HepG2 (cell line): Measurements from ENCODE around the gene ANKAR. TPM values are rescaled to one million over a fixed set of nuclear protein-coding genes. Genes with fewer than 3 reads are reported as not detected.

Source experiments
- HNRNPL ChIP-seq: fragments of 200-400 bp; formaldehyde crosslinking; IDR thresholded peaks from 2 replicates; pipeline ENCODE4 v1.6.1; 2017; ENCODE audit warnings: mild to moderate bottlenecking, low read depth, low read length
- KLF11 ChIP-seq: IDR thresholded peaks from 2 replicates; pipeline ENCODE4 v1.6.1; 2016; ENCODE audit warnings: missing compliant biosample characterization
- KLF15 ChIP-seq: sonication (generic); formaldehyde crosslinking; IDR thresholded peaks from 2 replicates; pipeline ENCODE4 v1.8.1; 2023; ENCODE audit warnings: borderline replicate concordance, mild to moderate bottlenecking, inconsistent platforms, missing genetic modification reagents, mixed read lengths
- MXI1 ChIP-seq: IDR thresholded peaks from 3 replicates; pipeline ENCODE4 v1.6.1; 2012; ENCODE audit warnings: low read depth, low read length, inconsistent platforms, borderline replicate concordance
- NFRKB ChIP-seq: fragments of 450-650 bp; IDR thresholded peaks from 2 replicates; pipeline ENCODE4 v1.6.1; 2017
- RARG ChIP-seq: sonication (generic); formaldehyde crosslinking; IDR thresholded peaks from 2 replicates; pipeline ENCODE4 v1.4.0; 2020; ENCODE audit warnings: low read depth, mild to moderate bottlenecking, missing genetic modification reagents
- REL ChIP-seq: sonication (generic); formaldehyde crosslinking; conservative IDR thresholded peaks from 2 replicates; pipeline ENCODE4 v1.8.0; 2022; ENCODE audit warnings: mild to moderate bottlenecking, missing genetic modification reagents, moderate library complexity
- SPEN ChIP-seq: sonication (generic); formaldehyde crosslinking; IDR thresholded peaks from 2 replicates; pipeline ENCODE4 v1.5.1; 2020; ENCODE audit warnings: low read depth, mild to moderate bottlenecking, missing genetic modification reagents
- TOE1 ChIP-seq: sonication (generic); formaldehyde crosslinking; IDR thresholded peaks from 2 replicates; pipeline ENCODE4 v1.4.0; 2020; ENCODE audit warnings: mild to moderate bottlenecking, missing genetic modification reagents
- YY1 ChIP-seq: IDR thresholded peaks from 2 replicates; pipeline ENCODE4 v1.6.1; 2011; ENCODE audit warnings: low read length, low read depth, moderate library complexity, mild to moderate bottlenecking; ENCODE audit not compliant: insufficient read depth, insufficient replicate concordance
- ZNF263 ChIP-seq: sonication (generic); formaldehyde crosslinking; IDR thresholded peaks from 2 replicates; pipeline ENCODE4 v1.4.0; 2020; ENCODE audit warnings: missing genetic modification reagents
- ZNF335 ChIP-seq: sonication (generic); formaldehyde crosslinking; IDR thresholded peaks from 2 replicates; pipeline ENCODE4 v1.4.0; 2020; ENCODE audit warnings: missing genetic modification reagents
- ZNF569 ChIP-seq: sonication (generic); formaldehyde crosslinking; IDR thresholded peaks from 2 replicates; pipeline ENCODE4 v1.5.0; 2020; ENCODE audit warnings: mild to moderate bottlenecking, missing genetic modification reagents, moderate library complexity, borderline replicate concordance
- ZNF781 ChIP-seq: sonication (generic); formaldehyde crosslinking; IDR thresholded peaks from 2 replicates; pipeline ENCODE4 v1.5.1; 2020; ENCODE audit warnings: borderline replicate concordance, mild to moderate bottlenecking, missing genetic modification reagents; ENCODE audit errors: not compliant biosample characterization
- polyA plus RNA-seq, 8 experiments: library from polyadenylated mRNA; depleted of rRNA in 3 of 8; stranded (reverse) in 7 of 8; unstranded in 1 of 8; fragments of >200 nt; fragmentation: Illumina TruSeq in 4 of 8; extraction: Trizol in 4 of 8; gene quantifications; 2 replicates each; pipeline versions ENCODE4 v1.2.1 to v1.2.3, GENCODE V29; 2011 to 2016; ENCODE audit warnings: low read depth in 4 of 8, missing spikeins in 1 of 8, mixed read lengths in 1 of 8; ENCODE audit not compliant: insufficient read depth in 1 of 8
- total RNA-seq, 5 experiments: library from RNA; depleted of rRNA; stranded (reverse); fragments of >200 nt; fragmentation: Illumina TruSeq; extraction: Trizol; gene quantifications; 2 replicates each; pipeline ENCODE4 v1.2.3, GENCODE V29; 2016; ENCODE audit warnings: low read depth in 1 of 5
- TF ChIP-seq, protein P1 (sequence below): sonication (generic); formaldehyde crosslinking; IDR thresholded peaks from 2 replicates; pipeline ENCODE4 v1.4.0; 2020; ENCODE audit warnings: missing genetic modification reagents, borderline replicate concordance
- TF ChIP-seq, protein P2 (sequence below): sonication (generic); formaldehyde crosslinking; IDR thresholded peaks from 2 replicates; pipeline ENCODE4 v1.4.0; 2020; ENCODE audit warnings: missing genetic modification reagents
- TF ChIP-seq, protein P3 (sequence below): sonication (generic); formaldehyde crosslinking; IDR thresholded peaks from 2 replicates; pipeline ENCODE4 v1.9.0; 2021; ENCODE audit warnings: missing genetic modification reagents, borderline replicate concordance
- TF ChIP-seq, protein P4 (sequence below): conservative IDR thresholded peaks from 2 replicates; pipeline ENCODE4 v1.6.1; 2018; ENCODE audit warnings: missing genetic modification reagents
- TF ChIP-seq, protein P5 (sequence below): sonication (generic); formaldehyde crosslinking; IDR thresholded peaks from 2 replicates; pipeline ENCODE4 v1.4.0; 2020; ENCODE audit warnings: missing genetic modification reagents, borderline replicate concordance

Gene ANKAR
- total and polyA plus RNA-seq, 2 of the 13 experiments (the other 11 are each of a cell fraction or from before 2014, with no cell fraction given) = 3.6 to 5.0 TPM

DNA sequence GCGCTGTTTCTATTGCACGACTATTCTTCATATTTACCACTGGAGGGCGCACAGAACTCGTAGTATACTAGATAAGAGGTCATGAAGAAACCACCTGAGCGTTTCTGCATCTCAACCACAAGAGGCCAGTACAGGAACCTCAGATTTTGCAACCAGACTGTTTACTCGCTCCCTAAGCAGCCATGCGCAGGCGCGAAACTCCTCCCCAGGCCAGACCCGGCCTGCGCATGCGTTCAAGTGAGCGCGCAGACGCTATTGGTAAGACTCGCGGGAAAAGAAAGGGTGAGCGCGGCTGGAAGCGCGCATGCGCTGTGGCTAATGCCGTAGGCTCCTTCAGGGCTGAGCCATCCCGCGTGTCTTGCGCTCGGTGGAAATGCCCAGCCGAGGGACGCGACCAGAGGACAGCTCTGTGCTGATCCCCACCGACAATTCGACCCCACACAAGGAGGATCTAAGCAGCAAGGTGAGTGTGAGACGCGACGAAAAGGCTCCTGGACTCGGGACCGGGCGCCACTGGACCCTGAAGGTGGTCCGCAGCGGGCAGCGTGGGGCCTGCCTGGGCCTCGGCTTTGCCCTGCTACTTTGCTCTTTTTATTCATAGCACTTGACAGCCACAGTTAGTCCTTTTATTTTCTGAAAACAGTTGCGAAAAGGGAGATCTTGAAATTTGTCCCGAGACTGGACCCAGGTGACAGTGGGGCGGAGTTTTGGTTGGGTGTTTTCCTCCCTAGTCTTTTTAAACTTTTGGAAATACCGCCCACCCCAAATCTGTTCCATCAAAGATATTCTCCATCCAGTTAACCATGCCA is 13.1 kb upstream of the ANKAR start, which contains the start of gene ASNSD1 (continued):
- TF ChIP-seq YY1 (peak; percentile 73), MXI1 (peak; percentile 78; the same call in 2 of the 3 replicates), SPEN (CRISPR knock-in tag) (peak; percentile 67), ZNF263 (CRISPR knock-in tag) (peak; percentile 76), ZNF781 (CRISPR knock-in tag) (peak; percentile 97), ZNF569 (CRISPR knock-in tag) (peak; percentile 49; the same call in 1 of the 2 replicates), KLF15 (CRISPR knock-in tag) (no peak; the same call in 1 of the 2 replicates), ZNF335 (CRISPR knock-in tag) (0 out of 2 replicates have a peak, but pooled peaks have one; percentile 43), TOE1 (CRISPR knock-in tag) (no peak; the same call in none of the 2 replicates), RARG (CRISPR knock-in tag) (peak; percentile 98), REL (CRISPR knock-in tag) (no peak; the same call in 1 of the 2 replicates), KLF11 (CRISPR knock-in tag) (no peak), HNRNPL (peak; percentile 80), NFRKB (no peak)
- TF ChIP-seq, protein P1, sequence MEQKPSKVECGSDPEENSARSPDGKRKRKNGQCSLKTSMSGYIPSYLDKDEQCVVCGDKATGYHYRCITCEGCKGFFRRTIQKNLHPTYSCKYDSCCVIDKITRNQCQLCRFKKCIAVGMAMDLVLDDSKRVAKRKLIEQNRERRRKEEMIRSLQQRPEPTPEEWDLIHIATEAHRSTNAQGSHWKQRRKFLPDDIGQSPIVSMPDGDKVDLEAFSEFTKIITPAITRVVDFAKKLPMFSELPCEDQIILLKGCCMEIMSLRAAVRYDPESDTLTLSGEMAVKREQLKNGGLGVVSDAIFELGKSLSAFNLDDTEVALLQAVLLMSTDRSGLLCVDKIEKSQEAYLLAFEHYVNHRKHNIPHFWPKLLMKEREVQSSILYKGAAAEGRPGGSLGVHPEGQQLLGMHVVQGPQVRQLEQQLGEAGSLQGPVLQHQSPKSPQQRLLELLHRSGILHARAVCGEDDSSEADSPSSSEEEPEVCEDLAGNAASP = no peak; the same call in none of the 2 replicates
- TF ChIP-seq, protein P2, sequence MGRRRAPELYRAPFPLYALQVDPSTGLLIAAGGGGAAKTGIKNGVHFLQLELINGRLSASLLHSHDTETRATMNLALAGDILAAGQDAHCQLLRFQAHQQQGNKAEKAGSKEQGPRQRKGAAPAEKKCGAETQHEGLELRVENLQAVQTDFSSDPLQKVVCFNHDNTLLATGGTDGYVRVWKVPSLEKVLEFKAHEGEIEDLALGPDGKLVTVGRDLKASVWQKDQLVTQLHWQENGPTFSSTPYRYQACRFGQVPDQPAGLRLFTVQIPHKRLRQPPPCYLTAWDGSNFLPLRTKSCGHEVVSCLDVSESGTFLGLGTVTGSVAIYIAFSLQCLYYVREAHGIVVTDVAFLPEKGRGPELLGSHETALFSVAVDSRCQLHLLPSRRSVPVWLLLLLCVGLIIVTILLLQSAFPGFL = no peak
- TF ChIP-seq, protein P3, sequence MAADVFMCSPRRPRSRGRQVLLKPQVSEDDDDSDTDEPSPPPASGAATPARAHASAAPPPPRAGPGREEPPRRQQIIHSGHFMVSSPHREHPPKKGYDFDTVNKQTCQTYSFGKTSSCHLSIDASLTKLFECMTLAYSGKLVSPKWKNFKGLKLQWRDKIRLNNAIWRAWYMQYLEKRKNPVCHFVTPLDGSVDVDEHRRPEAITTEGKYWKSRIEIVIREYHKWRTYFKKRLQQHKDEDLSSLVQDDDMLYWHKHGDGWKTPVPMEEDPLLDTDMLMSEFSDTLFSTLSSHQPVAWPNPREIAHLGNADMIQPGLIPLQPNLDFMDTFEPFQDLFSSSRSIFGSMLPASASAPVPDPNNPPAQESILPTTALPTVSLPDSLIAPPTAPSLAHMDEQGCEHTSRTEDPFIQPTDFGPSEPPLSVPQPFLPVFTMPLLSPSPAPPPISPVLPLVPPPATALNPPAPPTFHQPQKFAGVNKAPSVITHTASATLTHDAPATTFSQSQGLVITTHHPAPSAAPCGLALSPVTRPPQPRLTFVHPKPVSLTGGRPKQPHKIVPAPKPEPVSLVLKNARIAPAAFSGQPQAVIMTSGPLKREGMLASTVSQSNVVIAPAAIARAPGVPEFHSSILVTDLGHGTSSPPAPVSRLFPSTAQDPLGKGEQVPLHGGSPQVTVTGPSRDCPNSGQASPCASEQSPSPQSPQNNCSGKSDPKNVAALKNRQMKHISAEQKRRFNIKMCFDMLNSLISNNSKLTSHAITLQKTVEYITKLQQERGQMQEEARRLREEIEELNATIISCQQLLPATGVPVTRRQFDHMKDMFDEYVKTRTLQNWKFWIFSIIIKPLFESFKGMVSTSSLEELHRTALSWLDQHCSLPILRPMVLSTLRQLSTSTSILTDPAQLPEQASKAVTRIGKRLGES (CRISPR knock-in tag) = no peak; the same call in 1 of the 2 replicates
- TF ChIP-seq, protein P4, sequence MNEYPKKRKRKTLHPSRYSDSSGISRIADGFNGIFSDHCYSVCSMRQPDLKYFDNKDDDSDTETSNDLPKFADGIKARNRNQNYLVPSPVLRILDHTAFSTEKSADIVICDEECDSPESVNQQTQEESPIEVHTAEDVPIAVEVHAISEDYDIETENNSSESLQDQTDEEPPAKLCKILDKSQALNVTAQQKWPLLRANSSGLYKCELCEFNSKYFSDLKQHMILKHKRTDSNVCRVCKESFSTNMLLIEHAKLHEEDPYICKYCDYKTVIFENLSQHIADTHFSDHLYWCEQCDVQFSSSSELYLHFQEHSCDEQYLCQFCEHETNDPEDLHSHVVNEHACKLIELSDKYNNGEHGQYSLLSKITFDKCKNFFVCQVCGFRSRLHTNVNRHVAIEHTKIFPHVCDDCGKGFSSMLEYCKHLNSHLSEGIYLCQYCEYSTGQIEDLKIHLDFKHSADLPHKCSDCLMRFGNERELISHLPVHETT = no peak; the same call in 1 of the 2 replicates
- TF ChIP-seq, protein P5, sequence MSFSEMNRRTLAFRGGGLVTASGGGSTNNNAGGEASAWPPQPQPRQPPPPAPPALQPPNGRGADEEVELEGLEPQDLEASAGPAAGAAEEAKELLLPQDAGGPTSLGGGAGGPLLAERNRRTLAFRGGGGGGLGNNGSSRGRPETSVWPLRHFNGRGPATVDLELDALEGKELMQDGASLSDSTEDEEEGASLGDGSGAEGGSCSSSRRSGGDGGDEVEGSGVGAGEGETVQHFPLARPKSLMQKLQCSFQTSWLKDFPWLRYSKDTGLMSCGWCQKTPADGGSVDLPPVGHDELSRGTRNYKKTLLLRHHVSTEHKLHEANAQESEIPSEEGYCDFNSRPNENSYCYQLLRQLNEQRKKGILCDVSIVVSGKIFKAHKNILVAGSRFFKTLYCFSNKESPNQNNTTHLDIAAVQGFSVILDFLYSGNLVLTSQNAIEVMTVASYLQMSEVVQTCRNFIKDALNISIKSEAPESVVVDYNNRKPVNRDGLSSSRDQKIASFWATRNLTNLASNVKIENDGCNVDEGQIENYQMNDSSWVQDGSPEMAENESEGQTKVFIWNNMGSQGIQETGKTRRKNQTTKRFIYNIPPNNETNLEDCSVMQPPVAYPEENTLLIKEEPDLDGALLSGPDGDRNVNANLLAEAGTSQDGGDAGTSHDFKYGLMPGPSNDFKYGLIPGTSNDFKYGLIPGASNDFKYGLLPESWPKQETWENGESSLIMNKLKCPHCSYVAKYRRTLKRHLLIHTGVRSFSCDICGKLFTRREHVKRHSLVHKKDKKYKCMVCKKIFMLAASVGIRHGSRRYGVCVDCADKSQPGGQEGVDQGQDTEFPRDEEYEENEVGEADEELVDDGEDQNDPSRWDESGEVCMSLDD = no peak; the same call in 1 of the 2 replicates
